SK-N-MC (cell line): Measurements from ENCODE around the gene VTA1.

Source experiments
- EZH2 ChIP-seq: fragments of 200-600 bp; sonication (generic); IDR thresholded peaks from one replicate; pipeline ENCODE4 v1.6.1; 2017; ENCODE audit warnings: antibody characterized with exemption
- POLR2AphosphoS5 ChIP-seq: IDR thresholded peaks from 2 replicates; pipeline ENCODE4 v1.6.1; 2012; ENCODE audit warnings: mild to moderate bottlenecking, low read depth, low read length, borderline replicate concordance

DNA sequence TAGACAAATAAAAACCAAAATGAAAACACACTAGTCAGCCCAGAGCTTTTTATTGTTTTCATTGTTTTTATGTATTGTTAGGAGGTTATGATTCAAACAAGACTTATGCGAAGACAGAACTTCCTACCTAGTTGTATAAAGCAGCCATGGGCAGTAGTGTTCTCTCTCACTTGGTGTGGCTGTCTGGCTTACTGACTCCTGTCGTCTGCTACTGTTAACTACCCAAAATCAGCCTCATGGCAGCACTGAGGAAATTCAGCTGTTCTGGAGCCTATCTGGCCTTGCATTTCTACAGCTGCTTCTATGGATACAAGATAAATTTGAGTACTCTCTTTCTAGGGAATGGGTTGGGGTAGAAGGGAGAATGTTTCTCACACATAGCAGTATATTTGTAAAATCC lies 20.4 kb downstream of the VTA1 start:
- TF ChIP-seq EZH2: no peak
- no peak for TF ChIP-seq POLR2AphosphoS5
